Gastroesophageal sphincter (tissue), 3 donors: ENCODE measurements around the gene SLC2A13.

ENCODE experiments used
- POLR2A ChIP-seq, 2 donors: fragments of 450-650 bp; IDR thresholded peaks; one replicate each; pipeline ENCODE4 v1.6.1; 2017; ENCODE audit warnings: antibody characterized with exemption in 2 of 2, mild to moderate bottlenecking in 2 of 2, moderate library complexity in 1 of 2
- TF ChIP-seq, protein P1 (sequence below), 4 experiments: fragments of 200-600 bp in 2 of 4; fragments of 450-650 bp in 2 of 4; sonication (generic) in 1 of 4; IDR thresholded peaks; one replicate each; pipeline ENCODE4 v1.5.1; 2017 to 2019; ENCODE audit warnings: antibody characterized with exemption in 4 of 4, mild to moderate bottlenecking in 2 of 4, moderate library complexity in 2 of 4

DNA sequence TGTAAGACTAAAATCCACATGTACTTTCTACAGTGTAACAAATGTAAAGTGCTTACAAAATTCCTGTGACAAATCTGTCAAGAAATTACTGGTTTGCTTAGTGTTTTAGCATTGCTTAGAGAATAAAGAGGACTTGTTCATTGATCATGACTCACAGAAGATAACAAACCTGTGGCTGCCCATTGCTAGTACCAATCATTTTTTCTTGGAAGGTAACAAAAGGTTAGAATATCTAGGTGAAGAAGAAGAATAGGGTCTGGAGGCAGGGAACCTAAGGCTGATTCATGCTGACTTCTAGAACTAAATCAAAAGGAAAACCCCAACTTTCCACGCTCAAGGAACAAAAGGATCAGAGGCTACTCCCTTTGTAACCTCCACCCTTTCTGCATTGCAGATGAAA is 253.5 kb downstream of the SLC2A13 start:
- TF ChIP-seq, protein P1, sequence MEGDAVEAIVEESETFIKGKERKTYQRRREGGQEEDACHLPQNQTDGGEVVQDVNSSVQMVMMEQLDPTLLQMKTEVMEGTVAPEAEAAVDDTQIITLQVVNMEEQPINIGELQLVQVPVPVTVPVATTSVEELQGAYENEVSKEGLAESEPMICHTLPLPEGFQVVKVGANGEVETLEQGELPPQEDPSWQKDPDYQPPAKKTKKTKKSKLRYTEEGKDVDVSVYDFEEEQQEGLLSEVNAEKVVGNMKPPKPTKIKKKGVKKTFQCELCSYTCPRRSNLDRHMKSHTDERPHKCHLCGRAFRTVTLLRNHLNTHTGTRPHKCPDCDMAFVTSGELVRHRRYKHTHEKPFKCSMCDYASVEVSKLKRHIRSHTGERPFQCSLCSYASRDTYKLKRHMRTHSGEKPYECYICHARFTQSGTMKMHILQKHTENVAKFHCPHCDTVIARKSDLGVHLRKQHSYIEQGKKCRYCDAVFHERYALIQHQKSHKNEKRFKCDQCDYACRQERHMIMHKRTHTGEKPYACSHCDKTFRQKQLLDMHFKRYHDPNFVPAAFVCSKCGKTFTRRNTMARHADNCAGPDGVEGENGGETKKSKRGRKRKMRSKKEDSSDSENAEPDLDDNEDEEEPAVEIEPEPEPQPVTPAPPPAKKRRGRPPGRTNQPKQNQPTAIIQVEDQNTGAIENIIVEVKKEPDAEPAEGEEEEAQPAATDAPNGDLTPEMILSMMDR (IDR thresholded peaks at IDR 0.05): no peak
- TF ChIP-seq POLR2A (IDR thresholded peaks at IDR 0.05): no peak
